H1 (cell line): ENCODE measurements around the gene MYBPC3. TPM values are rescaled to one million over a fixed set of nuclear protein-coding genes. Genes with fewer than 3 reads are reported as not detected.

Experiments used
- CTCF ChIA-PET: fragments of 300-600 bp; sonication (Branson Sonifier 250); formaldehyde crosslinking; loops from one replicate; lab custom pipeline; 2021; ENCODE audit not compliant: partially characterized antibody; lab: Charles Lee
- POLR2A ChIA-PET: fragments of 300-600 bp; sonication (Branson Sonifier 250); formaldehyde crosslinking; loops from one replicate; lab custom pipeline; 2021; ENCODE audit warnings: inconsistent platforms; ENCODE audit not compliant: partially characterized antibody; lab: Charles Lee
- DNase-seq, 2 experiments: peaks; one replicate each; pipeline versions ENCODE4 v3.0.0 to v3.0.0-alpha.2; 2010 to 2022; ENCODE audit warnings: low spot score in 2 of 2, low read depth in 1 of 2, mixed read lengths in 1 of 2
- FAIRE-seq: peaks from 2 replicates; lab custom pipeline; 2011; peaks lifted over from hg19 to GRCh38; lab: Jason Lieb, UNC
- H2AFZ ChIP-seq: 2 replicates; pipeline ENCODE4 v1.8.1; 2012; ENCODE audit warnings: low read length, inconsistent platforms
- H2AK5ac ChIP-seq: 2 replicates; pipeline ENCODE4 v1.6.1; 2013; ENCODE audit warnings: low read depth, low read length
- H2BK120ac ChIP-seq: replicated peaks from 2 replicates; pipeline ENCODE3; 2013; ENCODE audit warnings: low read depth, low read length, inconsistent platforms
- H2BK12ac ChIP-seq: 2 replicates; pipeline ENCODE4 v1.6.1; 2013; ENCODE audit warnings: low read depth, low read length
- H2BK15ac ChIP-seq: 2 replicates; pipeline ENCODE4 v1.6.1; 2013; ENCODE audit warnings: low read length
- H2BK20ac ChIP-seq: 2 replicates; pipeline ENCODE4 v1.6.1; 2013; ENCODE audit warnings: low read length
- H2BK5ac ChIP-seq: 2 replicates; pipeline ENCODE4 v1.6.1; 2013; ENCODE audit warnings: low read depth, low read length
- H3K14ac ChIP-seq: 2 replicates; pipeline ENCODE4 v1.6.1; 2013; ENCODE audit warnings: inconsistent platforms; ENCODE audit not compliant: insufficient read length
- H3K18ac ChIP-seq: 2 replicates; pipeline ENCODE4 v1.6.1; 2013; ENCODE audit warnings: low read length; ENCODE audit errors: extremely low read depth
- H3K23ac ChIP-seq: 2 replicates; pipeline ENCODE4 v1.6.1; 2013; ENCODE audit warnings: inconsistent platforms; ENCODE audit not compliant: insufficient read length
- H3K23me2 ChIP-seq: 2 replicates; pipeline ENCODE4 v1.6.1; 2013; ENCODE audit warnings: low read depth, low read length
- H3K27ac ChIP-seq: 2 replicates; pipeline ENCODE4 v1.6.1; 2011; ENCODE audit warnings: low read depth, low read length, inconsistent platforms
- H3K27me3 ChIP-seq, 4 experiments: replicated peaks in 1 of 4; 1 replicate in 1 of 4; 2 replicates in 3 of 4; pipeline versions ENCODE4 v1.6.1 to v1.8.1; 2011 to 2013; ENCODE audit warnings: low read length in 3 of 4, mild to moderate bottlenecking in 3 of 4, inconsistent platforms in 2 of 4, mixed read lengths in 2 of 4, moderate library complexity in 1 of 4; ENCODE audit not compliant: control insufficient read depth in 3 of 4, insufficient read depth in 3 of 4; ENCODE audit errors: extremely low read depth in 1 of 4
- H3K36me3 ChIP-seq, 4 experiments: 2 replicates each; pipeline versions ENCODE4 v1.6.1 to v1.8.1; 2011 to 2013; ENCODE audit warnings: mild to moderate bottlenecking in 4 of 4, low read length in 3 of 4, moderate library complexity in 2 of 4, control low read depth in 1 of 4, inconsistent platforms in 1 of 4; ENCODE audit not compliant: insufficient read depth in 4 of 4, control insufficient read depth in 2 of 4
- H3K4ac ChIP-seq: replicated peaks from 2 replicates; pipeline ENCODE3; 2013; ENCODE audit warnings: low read length, low read depth, mixed read lengths, inconsistent platforms; ENCODE audit not compliant: insufficient read length
- H3K4me1 ChIP-seq, 4 experiments: replicated peaks in 1 of 4; 1 replicate in 1 of 4; 2 replicates in 3 of 4; pipeline versions ENCODE4 v1.6.1 to v1.8.1; 2011 to 2013; ENCODE audit warnings: low read length in 3 of 4, inconsistent platforms in 2 of 4, mixed read lengths in 1 of 4; ENCODE audit not compliant: insufficient read depth in 4 of 4, control insufficient read depth in 3 of 4
- H3K4me2 ChIP-seq, 2 experiments: 2 replicates each; pipeline versions ENCODE4 v1.6.1 to v1.8.1; 2011 to 2013; ENCODE audit warnings: low read depth in 2 of 2, low read length in 2 of 2, control low read depth in 1 of 2, inconsistent platforms in 1 of 2, mild to moderate bottlenecking in 1 of 2; ENCODE audit not compliant: insufficient read depth in 1 of 2
- H3K4me3 ChIP-seq, 4 experiments: fragments of 200-600, 300-600 bp in 1 of 4; sonication (generic), shearing (Covaris generic), sonication (Bioruptor Twin) in 1 of 4; 2 replicates each; pipeline versions ENCODE4 v1.5.1 to v1.8.1; 2011 to 2016; ENCODE audit warnings: low read length in 4 of 4, low read depth in 3 of 4, control low read depth in 2 of 4, inconsistent platforms in 2 of 4, mild to moderate bottlenecking in 2 of 4, mixed read lengths in 1 of 4, moderate library complexity in 1 of 4; ENCODE audit not compliant: insufficient read depth in 2 of 4; ENCODE audit errors: extremely low read depth in 1 of 4
- H3K56ac ChIP-seq: replicated peaks from 2 replicates; pipeline ENCODE3; 2013; ENCODE audit warnings: low read depth, mild to moderate bottlenecking, mixed read lengths, low read length, inconsistent platforms; ENCODE audit not compliant: insufficient read length
- H3K79me1 ChIP-seq: 2 replicates; pipeline ENCODE4 v1.6.1; 2013; ENCODE audit warnings: low read depth, low read length, control low read depth
- H3K79me2 ChIP-seq, 2 experiments: 2 replicates each; pipeline versions ENCODE4 v1.6.1 to v1.8.1; 2012 to 2013; ENCODE audit warnings: low read length in 2 of 2, mild to moderate bottlenecking in 2 of 2, inconsistent platforms in 1 of 2; ENCODE audit not compliant: insufficient read depth in 2 of 2, control insufficient read depth in 1 of 2
- H3K9ac ChIP-seq, 4 experiments: replicated peaks in 1 of 4; 1 replicate in 1 of 4; 2 replicates in 3 of 4; pipeline versions ENCODE4 v1.6.1 to v1.8.1; 2011 to 2013; ENCODE audit warnings: low read depth in 3 of 4, low read length in 3 of 4, control low read depth in 2 of 4, mild to moderate bottlenecking in 2 of 4, moderate library complexity in 2 of 4, inconsistent platforms in 1 of 4; ENCODE audit errors: extremely low read depth in 1 of 4
- H3K9me3 ChIP-seq, 2 experiments: 2 replicates each; pipeline versions ENCODE4 v1.6.1 to v1.8.1; 2012 to 2013; ENCODE audit warnings: mild to moderate bottlenecking in 2 of 2, moderate library complexity in 2 of 2, control low read depth in 1 of 2, inconsistent platforms in 1 of 2, low read depth in 1 of 2, low read length in 1 of 2, mixed read lengths in 1 of 2; ENCODE audit not compliant: insufficient read depth in 2 of 2
- H4K20me1 ChIP-seq, 2 experiments: replicated peaks in 1 of 2; 2 replicates each; pipeline versions ENCODE3 to v1.8.1; 2011 to 2013; ENCODE audit warnings: inconsistent platforms in 2 of 2, low read length in 2 of 2, mild to moderate bottlenecking in 1 of 2; ENCODE audit not compliant: insufficient read depth in 2 of 2, control insufficient read depth in 1 of 2
- H4K5ac ChIP-seq: 2 replicates; pipeline ENCODE4 v1.6.1; 2013; ENCODE audit warnings: low read length, low read depth, mixed read lengths, inconsistent platforms; ENCODE audit not compliant: insufficient read length
- H4K8ac ChIP-seq: 2 replicates; pipeline ENCODE4 v1.8.0; 2013; ENCODE audit warnings: mild to moderate bottlenecking, moderate library complexity, low read length, inconsistent platforms; ENCODE audit not compliant: insufficient read depth; ENCODE audit errors: extremely low read depth
- H4K91ac ChIP-seq: replicated peaks from 2 replicates; pipeline ENCODE3; 2013; ENCODE audit warnings: low read length, mixed read lengths, inconsistent platforms; ENCODE audit not compliant: insufficient read length
- GABPA ChIP-seq: IDR thresholded peaks from 2 replicates; pipeline ENCODE4 v1.6.1; 2011; ENCODE audit warnings: mild to moderate bottlenecking, low read length, moderate library complexity, borderline replicate concordance; ENCODE audit not compliant: insufficient read depth
- SIX5 ChIP-seq: IDR thresholded peaks from 2 replicates; pipeline ENCODE4 v1.6.1; 2011; ENCODE audit warnings: mild to moderate bottlenecking, low read depth, low read length
- WGBS, 2 experiments: shearing (Covaris generic) in 1 of 2; methylation state at CpG; one replicate each; pipeline versions ENCODE4 v1.1.6 to v1.1.7; 2013 to 2015; ENCODE audit warnings: low lambda C conversion rate in 2 of 2, mixed read lengths in 2 of 2, inconsistent platforms in 1 of 2, low coverage in 1 of 2, missing lambda C conversion rate in 1 of 2; ENCODE audit not compliant: insufficient replicate concordance in 2 of 2, insufficient coverage in 1 of 2, insufficient read length in 1 of 2; ENCODE audit errors: extremely low coverage in 1 of 2, missing lambda C conversion rate in 1 of 2; 5-methylcytosine and 5-hydroxymethylcytosine counted together
- polyA plus RNA-seq, 7 experiments: library from polyadenylated mRNA; depleted of rRNA in 3 of 7; stranded (reverse) in 5 of 7; unstranded in 2 of 7; fragments of >200 nt in 5 of 7; fragments of 200-250 nt in 2 of 7; gene quantifications; 1 replicate in 5 of 7; 2 replicates in 1 of 7; 4 replicates in 1 of 7; pipeline versions ENCODE4 v1.2.1 to v1.2.3, GENCODE V29; 2011 to 2013; ENCODE audit warnings: missing spikeins in 2 of 7, mixed read lengths in 2 of 7
- total RNA-seq: library from RNA; stranded (reverse); fragmentation: NEBNext Ultra II Directional; extraction: Animal tissue kit (Norgen Biotek cat#: 25700); gene quantifications from 2 replicates; pipeline ENCODE4 v1.2.1, GENCODE V29; 2021

The MYBPC3 gene
- total and polyA plus RNA-seq, 2 of the 8 experiments (the other 6 are each of a cell fraction or from before 2014, with no cell fraction given) = 0.05 TPM; not detected in 1

- Histone ChIP-seq H3K4me1 (peaks cover 0 to 7% (median 0%) of the 10 kb centered on the region in 4 experiments; a peak in 2 of 7 replicates), H3K27ac (no peak overlapping the region), H4K5ac (no peak overlapping the region), H2BK120ac (no peak overlapping the region), H3K4me2 (no peak overlapping the region), H3K79me1 (no peaks in the 10 kb centered on the region), H3K14ac (no peak overlapping the region), H3K79me2 (no peaks in the 10 kb centered on the region), H3K27me3 (no peaks in the 10 kb centered on the region), H2AK5ac (no peak overlapping the region)
- POLR2A ChIA-PET = interaction anchor here (1.4 to 5.4 kb wide), 3 partner anchors 10 to 28 kb away, joined by 4 to 29 read pairs (median 4); no protein-coding TSS in a partner anchor
- FAIRE-seq = no peak
- CTCF ChIA-PET = interaction anchor here (1.0 to 10.7 kb wide), 11 partner anchors 10 to 184 kb away, joined by 3 to 78 read pairs (median 8); partner anchors contain the start of genes MYBPC3 and SPI1
- TF ChIP-seq SIX5 = no peak
- no peak for TF ChIP-seq GABPA
- TF ChIP-seq, all 59 proteins: peak for 0
- H2BK12ac ChIP-seq = no peak overlapping the region
- H3K23me2 ChIP-seq = no peaks in the 10 kb centered on the region
- H3K56ac ChIP-seq = no peak overlapping the region
- H2BK15ac ChIP-seq = no peak overlapping the region
- WGBS, 2 experiments = 91% methylated on average over 28 of the region's 28 CpGs; no CpG with 5 or more reads in 1 of the 2 experiments
- H2AFZ ChIP-seq = peak overlapping the region; percentile 69; the same call in 1 of the 2 replicates
- no peak overlapping the region for H3K23ac ChIP-seq
- H3K9ac ChIP-seq = no peak overlapping the region
- no peaks in the 10 kb centered on the region for H3K9me3 ChIP-seq
- DNase-seq = no peak
- no peak overlapping the region for H2BK5ac ChIP-seq
- no peaks in the 10 kb centered on the region for H3K36me3 ChIP-seq
- no peak overlapping the region for H3K18ac ChIP-seq
- no peak overlapping the region for H2BK20ac ChIP-seq
- H4K8ac ChIP-seq = no peak overlapping the region
- H3K4me3 ChIP-seq = no peak overlapping the region
- peak overlapping the region; percentile 30 for H4K91ac ChIP-seq
- H4K20me1 ChIP-seq = no peaks in the 10 kb centered on the region
- H3K4ac ChIP-seq = no peak overlapping the region
Observed at GRCh38 chr11:47388697-47389576, 36.4 kb upstream of the MYBPC3 start.
